ENCODE data around the gene FGFR3.

DNA sequence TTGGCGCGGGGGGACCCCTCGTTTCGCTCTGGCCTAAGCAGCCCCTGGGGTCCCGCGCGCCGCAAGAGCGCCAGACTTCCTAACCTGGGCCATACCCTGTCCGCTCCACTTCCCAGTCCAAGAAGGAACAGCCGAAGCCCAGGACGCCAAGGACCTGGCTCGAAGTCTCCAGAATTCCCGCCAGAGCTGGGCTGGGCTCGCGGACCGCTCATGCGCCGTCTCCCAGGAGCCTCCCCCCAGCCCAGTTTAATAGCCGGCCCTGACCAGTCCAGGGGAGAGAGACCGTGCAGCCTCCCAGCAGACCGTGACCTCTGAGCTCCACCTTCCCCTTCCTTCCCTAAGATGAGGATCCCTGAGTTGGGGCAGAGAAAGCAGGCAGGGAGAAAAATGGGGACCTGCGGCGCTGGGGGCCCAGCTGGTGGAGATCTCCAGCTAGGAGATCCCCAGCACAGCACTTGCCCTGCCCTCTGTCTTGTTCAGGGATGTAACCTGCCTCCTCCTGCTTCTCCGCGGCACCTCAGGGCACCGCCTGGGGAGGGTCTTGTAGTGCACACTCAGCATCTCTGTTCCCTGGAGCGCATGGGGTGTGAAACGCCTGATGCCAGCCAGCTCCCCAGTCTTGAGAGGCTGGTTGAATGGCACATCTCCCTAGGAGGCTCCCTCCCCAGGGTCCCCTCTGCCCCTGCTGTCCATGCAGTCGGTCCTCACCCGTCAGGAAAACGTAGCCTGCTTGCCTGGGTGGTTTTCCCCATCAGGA lies 64.0 kb downstream of the FGFR3 start:
- TF ChIP-seq GTF2F1 (IDR thresholded peaks at IDR 0.05; ENCODE audit: borderline replicate concordance, low read depth, low read length) (no peak), EP300 (IDR thresholded peaks at IDR 0.05; ENCODE audit: borderline replicate concordance in 1 of 2, low read depth in 2 of 2, low read length in 2 of 2) (no peak), CHD1 (IDR thresholded peaks at IDR 0.05; ENCODE audit: low read depth, low read length) (no peak), POLR2A (IDR thresholded peaks at IDR 0.05; ENCODE audit: control extremely low read depth in 1 of 2, low read depth in 2 of 2, low read length in 2 of 2) (no peak), CHD2 (IDR thresholded peaks at IDR 0.05; ENCODE audit: low read length) (no peak), TAF1 (IDR thresholded peaks at IDR 0.05; ENCODE audit: low read depth, low read length) (no peak), EZH2 (IDR thresholded peaks at IDR 0.05; ENCODE audit: low read depth, low read length, severe bottlenecking) (peak; percentile 64), KDM5A (IDR thresholded peaks at IDR 0.05; ENCODE audit: low read length) (no peak), ZNF274 (IDR thresholded peaks at IDR 0.05; ENCODE audit: borderline replicate concordance, extremely low read depth, low read length) (no peak)
- TF ChIP-seq, protein P1, sequence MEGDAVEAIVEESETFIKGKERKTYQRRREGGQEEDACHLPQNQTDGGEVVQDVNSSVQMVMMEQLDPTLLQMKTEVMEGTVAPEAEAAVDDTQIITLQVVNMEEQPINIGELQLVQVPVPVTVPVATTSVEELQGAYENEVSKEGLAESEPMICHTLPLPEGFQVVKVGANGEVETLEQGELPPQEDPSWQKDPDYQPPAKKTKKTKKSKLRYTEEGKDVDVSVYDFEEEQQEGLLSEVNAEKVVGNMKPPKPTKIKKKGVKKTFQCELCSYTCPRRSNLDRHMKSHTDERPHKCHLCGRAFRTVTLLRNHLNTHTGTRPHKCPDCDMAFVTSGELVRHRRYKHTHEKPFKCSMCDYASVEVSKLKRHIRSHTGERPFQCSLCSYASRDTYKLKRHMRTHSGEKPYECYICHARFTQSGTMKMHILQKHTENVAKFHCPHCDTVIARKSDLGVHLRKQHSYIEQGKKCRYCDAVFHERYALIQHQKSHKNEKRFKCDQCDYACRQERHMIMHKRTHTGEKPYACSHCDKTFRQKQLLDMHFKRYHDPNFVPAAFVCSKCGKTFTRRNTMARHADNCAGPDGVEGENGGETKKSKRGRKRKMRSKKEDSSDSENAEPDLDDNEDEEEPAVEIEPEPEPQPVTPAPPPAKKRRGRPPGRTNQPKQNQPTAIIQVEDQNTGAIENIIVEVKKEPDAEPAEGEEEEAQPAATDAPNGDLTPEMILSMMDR (IDR thresholded peaks at IDR 0.05; ENCODE audit: control extremely low read depth in 1 of 3, insufficient read depth in 1 of 3, low read depth in 1 of 3, low read length in 3 of 3): no peak
- TF ChIP-seq, protein P2, sequence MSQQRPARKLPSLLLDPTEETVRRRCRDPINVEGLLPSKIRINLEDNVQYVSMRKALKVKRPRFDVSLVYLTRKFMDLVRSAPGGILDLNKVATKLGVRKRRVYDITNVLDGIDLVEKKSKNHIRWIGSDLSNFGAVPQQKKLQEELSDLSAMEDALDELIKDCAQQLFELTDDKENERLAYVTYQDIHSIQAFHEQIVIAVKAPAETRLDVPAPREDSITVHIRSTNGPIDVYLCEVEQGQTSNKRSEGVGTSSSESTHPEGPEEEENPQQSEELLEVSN (IDR thresholded peaks at IDR 0.05): peak; percentile 62; the same call in 1 of the 2 replicates

Data from H1 (cell line).